ENCODE results near the gene PKN2. TPM values are rescaled to one million over a fixed set of nuclear protein-coding genes. Genes with fewer than 3 reads are reported as not detected.

PKN2 gene
- total and polyA plus RNA-seq, 2 donors (not counting 1 experiment from before 2014, with no cell fraction given): 11.9 to 51.6 TPM

DNA sequence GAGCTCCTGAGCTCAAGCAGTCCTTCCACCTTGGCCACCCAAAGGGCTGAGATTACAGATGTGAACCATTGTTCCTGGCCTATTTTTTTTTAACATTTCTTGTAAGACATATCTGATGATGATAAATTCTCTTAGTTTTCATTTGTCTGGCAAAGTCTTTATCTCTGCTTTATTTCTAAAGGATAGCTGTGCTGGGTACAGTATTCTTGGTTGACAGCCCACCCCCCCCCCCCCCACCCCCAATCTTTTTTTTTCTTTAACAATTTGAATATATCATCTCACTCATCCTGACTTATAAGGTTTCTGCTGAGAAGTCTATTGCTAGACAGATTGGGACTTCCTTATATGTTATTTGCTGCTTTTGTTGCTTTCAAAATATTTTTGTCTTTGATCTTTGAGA is 51.3 kb downstream of the PKN2 start:
- no peak overlapping the region for H3K4me3 ChIP-seq (ENCODE audit: control extremely low read depth in 1 of 5, extremely low read depth in 1 of 5, insufficient read depth in 1 of 5, low read depth in 2 of 5, low read length in 4 of 5)
- peaks cover 10% of the 10 kb centered on the region for H3K4me1 Mint-ChIP-seq
- no peak overlapping the region for H3K9ac ChIP-seq (ENCODE audit: low read length)
- POLR2A ChIA-PET: no interaction called here
- H3K27me3 Mint-ChIP-seq: no peaks in the 10 kb centered on the region
- ATAC-seq (ENCODE audit: low read depth) (no peak), DNase-seq (no peak)
- no peak overlapping the region for H3K4me2 ChIP-seq (replicated peaks; ENCODE audit: low read depth, low read length, poor library complexity, severe bottlenecking)
- intact Hi-C loops (cut with micrococcal nuclease): no loop called here
- H3K27ac ChIP-seq (ENCODE audit: low read length in 2 of 2): no peak overlapping the region
- TF ChIP-seq EZH2 (IDR thresholded peaks at IDR 0.05; ENCODE audit: borderline replicate concordance, insufficient read depth, low read depth, low read length, poor library complexity, severe bottlenecking): no peak
- TF ChIP-seq, protein P1, sequence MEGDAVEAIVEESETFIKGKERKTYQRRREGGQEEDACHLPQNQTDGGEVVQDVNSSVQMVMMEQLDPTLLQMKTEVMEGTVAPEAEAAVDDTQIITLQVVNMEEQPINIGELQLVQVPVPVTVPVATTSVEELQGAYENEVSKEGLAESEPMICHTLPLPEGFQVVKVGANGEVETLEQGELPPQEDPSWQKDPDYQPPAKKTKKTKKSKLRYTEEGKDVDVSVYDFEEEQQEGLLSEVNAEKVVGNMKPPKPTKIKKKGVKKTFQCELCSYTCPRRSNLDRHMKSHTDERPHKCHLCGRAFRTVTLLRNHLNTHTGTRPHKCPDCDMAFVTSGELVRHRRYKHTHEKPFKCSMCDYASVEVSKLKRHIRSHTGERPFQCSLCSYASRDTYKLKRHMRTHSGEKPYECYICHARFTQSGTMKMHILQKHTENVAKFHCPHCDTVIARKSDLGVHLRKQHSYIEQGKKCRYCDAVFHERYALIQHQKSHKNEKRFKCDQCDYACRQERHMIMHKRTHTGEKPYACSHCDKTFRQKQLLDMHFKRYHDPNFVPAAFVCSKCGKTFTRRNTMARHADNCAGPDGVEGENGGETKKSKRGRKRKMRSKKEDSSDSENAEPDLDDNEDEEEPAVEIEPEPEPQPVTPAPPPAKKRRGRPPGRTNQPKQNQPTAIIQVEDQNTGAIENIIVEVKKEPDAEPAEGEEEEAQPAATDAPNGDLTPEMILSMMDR (IDR thresholded peaks at IDR 0.05): no peak
- peaks cover 2 to 21% (median 17%) of the 10 kb centered on the region in 3 donors for H3K9me3 ChIP-seq (ENCODE audit: control extremely low read depth in 1 of 3, control insufficient read depth in 2 of 3, insufficient read depth in 1 of 3, low read length in 2 of 3)
- no peak overlapping the region for H2AFZ ChIP-seq (ENCODE audit: insufficient read depth, low read depth, low read length, poor library complexity, severe bottlenecking)
- H3K27me3 ChIP-seq (replicated peaks in 1 of 4; ENCODE audit: control extremely low read depth in 1 of 4, control insufficient read depth in 3 of 4, insufficient read depth in 4 of 4, low read length in 3 of 4): no peaks in the 10 kb centered on the region
- peaks cover 23% of the 10 kb centered on the region for H4K20me1 ChIP-seq (ENCODE audit: control insufficient read depth, insufficient read depth, low read length, poor library complexity, severe bottlenecking)
- no peak overlapping the region for H3K4me3 Mint-ChIP-seq
- H3K36me3 ChIP-seq (replicated peaks in 1 of 2; ENCODE audit: control extremely low read depth in 1 of 2, control insufficient read depth in 1 of 2, extremely low read depth in 1 of 2, insufficient read depth in 2 of 2, low read length in 1 of 2): no peaks in the 10 kb centered on the region
- no peak overlapping the region for H3K27ac Mint-ChIP-seq
- peaks cover 11% of the 10 kb centered on the region for H3K9me3 Mint-ChIP-seq (ENCODE audit: insufficient read depth)
- CTCF ChIA-PET: interaction anchor here (0.8 to 1.3 kb wide), 2 partner anchors 24 to 35 kb away, joined by 3 read pairs; no protein-coding TSS in a partner anchor
- peaks cover 53% of the 10 kb centered on the region for H3K79me2 ChIP-seq (ENCODE audit: control insufficient read depth, insufficient read depth, low read length)
- H3K4me1 ChIP-seq (ENCODE audit: control insufficient read depth in 2 of 2, insufficient read depth in 2 of 2, low read length in 2 of 2): no peaks in the 10 kb centered on the region

DNA sequence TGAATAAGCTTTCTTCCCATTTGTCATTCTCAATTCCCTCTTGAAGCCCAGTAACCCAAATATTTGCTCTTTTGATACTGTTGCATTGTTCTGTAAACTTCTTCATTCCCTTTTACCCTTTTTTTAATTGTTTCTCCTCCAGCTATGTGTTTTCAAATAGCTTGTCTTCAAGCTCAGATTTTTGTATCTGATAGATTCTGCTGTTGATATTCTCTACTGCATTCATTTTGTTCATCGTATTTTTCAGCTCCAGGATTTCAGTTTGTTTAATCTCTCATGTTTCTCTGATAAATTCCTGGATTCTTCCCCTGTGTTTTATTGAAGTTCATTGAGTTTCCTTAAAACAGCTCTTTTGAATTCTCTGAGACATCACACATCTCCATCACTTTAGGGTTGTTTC is 51.8 kb downstream of the PKN2 start:
- Mint-ChIP-seq H3K9me3 (ENCODE audit: insufficient read depth) (peaks cover 11% of the 10 kb centered on the region), H3K27ac (no peak overlapping the region), H3K27me3 (no peaks in the 10 kb centered on the region), H3K4me3 (no peak overlapping the region), H3K4me1 (peaks cover 11% of the 10 kb centered on the region)
- TF ChIP-seq, protein P1 (IDR thresholded peaks at IDR 0.05): no peak
- no peak for TF ChIP-seq EZH2 (IDR thresholded peaks at IDR 0.05; ENCODE audit: borderline replicate concordance, insufficient read depth, low read depth, low read length, poor library complexity, severe bottlenecking)
- Histone ChIP-seq H4K20me1 (ENCODE audit: control insufficient read depth, insufficient read depth, low read length, poor library complexity, severe bottlenecking) (peaks cover 22% of the 10 kb centered on the region), H3K4me2 (replicated peaks; ENCODE audit: low read depth, low read length, poor library complexity, severe bottlenecking) (no peak overlapping the region), H3K4me1 (ENCODE audit: control insufficient read depth in 2 of 2, insufficient read depth in 2 of 2, low read length in 2 of 2) (no peaks in the 10 kb centered on the region), H3K9ac (ENCODE audit: low read length) (no peak overlapping the region), H3K4me3 (ENCODE audit: control extremely low read depth in 1 of 5, extremely low read depth in 1 of 5, insufficient read depth in 1 of 5, low read depth in 2 of 5, low read length in 4 of 5) (no peak overlapping the region), H3K36me3 (replicated peaks in 1 of 2; ENCODE audit: control extremely low read depth in 1 of 2, control insufficient read depth in 1 of 2, extremely low read depth in 1 of 2, insufficient read depth in 2 of 2, low read length in 1 of 2) (no peaks in the 10 kb centered on the region), H3K27me3 (replicated peaks in 1 of 4; ENCODE audit: control extremely low read depth in 1 of 4, control insufficient read depth in 3 of 4, insufficient read depth in 4 of 4, low read length in 3 of 4) (no peaks in the 10 kb centered on the region), H3K27ac (ENCODE audit: low read length in 2 of 2) (no peak overlapping the region), H2AFZ (ENCODE audit: insufficient read depth, low read depth, low read length, poor library complexity, severe bottlenecking) (no peak overlapping the region), H3K9me3 (ENCODE audit: control extremely low read depth in 1 of 3, control insufficient read depth in 2 of 3, insufficient read depth in 1 of 3, low read length in 2 of 3) (peaks cover 2 to 21% (median 17%) of the 10 kb centered on the region in 3 donors), H3K79me2 (ENCODE audit: control insufficient read depth, insufficient read depth, low read length) (peaks cover 51% of the 10 kb centered on the region)
- ChIA-PET CTCF (interaction anchor here (0.7 to 1.3 kb wide), 3 partner anchors 14 to 35 kb away, joined by 3 read pairs; no protein-coding TSS in a partner anchor), POLR2A (interaction anchor here (0.7 kb wide), 1 partner anchor 13 kb away, joined by 4 read pairs; no protein-coding TSS in a partner anchor)
- no peak for DNase-seq
- no peak for ATAC-seq (ENCODE audit: low read depth)
- WGBS (ENCODE audit: insufficient coverage): no CpG with 5 or more reads among the region's 1 CpG
- intact Hi-C loops (cut with micrococcal nuclease): no loop called here
